Activated CD4-positive, alpha-beta T cell treated with anti-CD3 and anti-CD28 coated beads, Interleukin-2, amount 10 ng/mL, durations not matched to agents 24 days and 14 days (primary cell): ENCODE results near the gene SLC22A14. TPM values are rescaled to one million over a fixed set of nuclear protein-coding genes. Genes with fewer than 3 reads are reported as not detected.

Experiments used
- DNase-seq: peaks from one replicate; pipeline ENCODE4 v3.0.0; 2022
- H3K27ac Mint-ChIP-seq: one replicate; pipeline ENCODE4 v1.8.0; 2022; ENCODE audit warnings: mild to moderate bottlenecking, mixed read lengths
- H3K27me3 Mint-ChIP-seq: one replicate; pipeline ENCODE4 v1.8.0; 2022; ENCODE audit warnings: mixed read lengths
- H3K36me3 Mint-ChIP-seq: one replicate; pipeline ENCODE4 v1.8.0; 2022; ENCODE audit warnings: low read depth, mild to moderate bottlenecking, mixed read lengths
- H3K4me1 Mint-ChIP-seq: one replicate; pipeline ENCODE4 v1.8.0; 2021; ENCODE audit warnings: mixed read lengths
- H3K4me3 Mint-ChIP-seq: one replicate; pipeline ENCODE4 v1.8.0; 2022; ENCODE audit warnings: mild to moderate bottlenecking, moderate library complexity, mixed read lengths
- H3K9me3 Mint-ChIP-seq: one replicate; pipeline ENCODE4 v1.8.0; 2021; ENCODE audit warnings: mixed read lengths
- intact Hi-C: fragments of 100-400 bp; cut with micrococcal nuclease; formaldehyde crosslinking; loops from one replicate; pipeline ENCODE4 v1.15.1; 2023
- total RNA-seq: library from RNA; stranded (reverse); gene quantifications from 2 replicates; pipeline ENCODE4 v1.2.3, GENCODE V29; 2022

Gene SLC22A14
- total RNA-seq, 1 donor from 2014 or later = not detected

GRCh38 chr3:38327335-38328009 is 45.4 kb downstream of the SLC22A14 start:
- Mint-ChIP-seq H3K27ac (no peak overlapping the region), H3K4me3 (no peak overlapping the region), H3K36me3 (no peaks in the 10 kb centered on the region), H3K27me3 (peaks cover 13% of the 10 kb centered on the region), H3K9me3 (no peaks in the 10 kb centered on the region), H3K4me1 (no peaks in the 10 kb centered on the region)
- intact Hi-C loops = no loop called here
- DNase-seq = no peak

GRCh38 chr3:38331257-38332022 is 49.3 kb downstream of the SLC22A14 start:
- intact Hi-C loops = no loop called here
- peaks cover 4% of the 10 kb centered on the region for H3K27me3 Mint-ChIP-seq
- no peak overlapping the region for H3K27ac Mint-ChIP-seq

GRCh38 chr3:38332201-38332600 is 50.1 kb downstream of the SLC22A14 start:
- Mint-ChIP-seq H3K4me3 (no peak overlapping the region), H3K27ac (no peak overlapping the region), H3K9me3 (no peaks in the 10 kb centered on the region), H3K36me3 (no peaks in the 10 kb centered on the region), H3K4me1 (no peaks in the 10 kb centered on the region), H3K27me3 (peaks cover 4% of the 10 kb centered on the region)
- no peak for DNase-seq
- intact Hi-C loops = no loop called here

More at GRCh38 chr3:38331257-38332022, 49.3 kb downstream of the SLC22A14 start:
- no peaks in the 10 kb centered on the region for H3K36me3 Mint-ChIP-seq
- no peaks in the 10 kb centered on the region for H3K4me1 Mint-ChIP-seq
- H3K9me3 Mint-ChIP-seq = no peaks in the 10 kb centered on the region
- no peak overlapping the region for H3K4me3 Mint-ChIP-seq
- DNase-seq = no peak

GRCh38 chr3:38334142-38335055 is 52.3 kb downstream of the SLC22A14 start:
- intact Hi-C loops = no loop called here
- Mint-ChIP-seq H3K27ac (no peak overlapping the region), H3K4me3 (no peak overlapping the region), H3K4me1 (no peaks in the 10 kb centered on the region), H3K9me3 (no peaks in the 10 kb centered on the region), H3K36me3 (no peaks in the 10 kb centered on the region), H3K27me3 (peaks cover 9% of the 10 kb centered on the region)
- DNase-seq = no peak

- no peaks in the 10 kb centered on the region for H3K9me3 Mint-ChIP-seq
- no peak overlapping the region for H3K4me3 Mint-ChIP-seq
- H3K27ac Mint-ChIP-seq = no peak overlapping the region
- no peaks in the 10 kb centered on the region for H3K36me3 Mint-ChIP-seq
- H3K4me1 Mint-ChIP-seq = no peaks in the 10 kb centered on the region
- intact Hi-C loops = no loop called here
- DNase-seq = no peak
- H3K27me3 Mint-ChIP-seq = peaks cover 17% of the 10 kb centered on the region
Observed at GRCh38 chr3:38335263-38335662, 53.2 kb downstream of the SLC22A14 start.

GRCh38 chr3:38337703-38338102 is 55.6 kb downstream of the SLC22A14 start:
- no peak overlapping the region for H3K4me3 Mint-ChIP-seq
- intact Hi-C loops = no loop called here
- peaks cover 17% of the 10 kb centered on the region for H3K27me3 Mint-ChIP-seq
- no peaks in the 10 kb centered on the region for H3K9me3 Mint-ChIP-seq
- H3K36me3 Mint-ChIP-seq = no peaks in the 10 kb centered on the region
- no peak for DNase-seq
- H3K4me1 Mint-ChIP-seq = no peaks in the 10 kb centered on the region
- H3K27ac Mint-ChIP-seq = no peak overlapping the region

- Mint-ChIP-seq H3K4me3 (no peak overlapping the region), H3K27me3 (peaks cover 19% of the 10 kb centered on the region), H3K9me3 (no peaks in the 10 kb centered on the region), H3K36me3 (peaks cover 1% of the 10 kb centered on the region), H3K4me1 (peaks cover 7% of the 10 kb centered on the region), H3K27ac (no peak overlapping the region)
- no peak for DNase-seq
- intact Hi-C loops = no loop called here
Observed at GRCh38 chr3:38343797-38344594, 61.9 kb downstream of the SLC22A14 start.

- H3K9me3 Mint-ChIP-seq = no peaks in the 10 kb centered on the region
- no peak overlapping the region for H3K27ac Mint-ChIP-seq
- intact Hi-C loops = loop anchor here (1.0 to 5.0 kb wide), 6 partner anchors 109 to 374 kb away; partner anchors contain the start of gene ACAA1
- no peak for DNase-seq
- peaks cover 8% of the 10 kb centered on the region for H3K27me3 Mint-ChIP-seq
- H3K4me3 Mint-ChIP-seq = peak overlapping the region; percentile 79
- peaks cover 7% of the 10 kb centered on the region for H3K4me1 Mint-ChIP-seq
- peaks cover 1% of the 10 kb centered on the region for H3K36me3 Mint-ChIP-seq
Observed at GRCh38 chr3:38345879-38346586, 63.9 kb downstream of the SLC22A14 start.

GRCh38 chr3:38346587-38347410 is 64.7 kb downstream of the SLC22A14 start, which contains the start of gene XYLB:
Gene XYLB, plus strand, starts transcription at chr3:38346785. Its CDS starts 84 bp downstream, at chr3:38346869.
- intact Hi-C loops = loop anchor here (1.0 to 5.0 kb wide), 6 partner anchors 109 to 374 kb away; partner anchors contain the start of gene ACAA1
- DNase-seq = peak; percentile 96
- no peak within 1 kb of the TSS for H3K27ac Mint-ChIP-seq
- peak within 1 kb of the TSS; percentile 80 for H3K4me3 Mint-ChIP-seq
- peaks cover 7% of the 10 kb centered on the region for H3K4me1 Mint-ChIP-seq
- peaks cover 8% of the 10 kb centered on the region for H3K27me3 Mint-ChIP-seq
- no peaks in the 10 kb centered on the region for H3K9me3 Mint-ChIP-seq
- H3K36me3 Mint-ChIP-seq = peaks cover 4% of the 10 kb centered on the region

GRCh38 chr3:38347421-38348200 is 65.5 kb downstream of the SLC22A14 start:
- peaks cover 8% of the 10 kb centered on the region for H3K36me3 Mint-ChIP-seq
- H3K27me3 Mint-ChIP-seq = peaks cover 8% of the 10 kb centered on the region
- H3K4me1 Mint-ChIP-seq = peaks cover 7% of the 10 kb centered on the region
- intact Hi-C loops = loop anchor here (5.0 kb wide), 2 partner anchors 305 to 375 kb away; no protein-coding TSS in a partner anchor
- no peaks in the 10 kb centered on the region for H3K9me3 Mint-ChIP-seq
- no peak for DNase-seq
- H3K27ac Mint-ChIP-seq = no peak overlapping the region
- H3K4me3 Mint-ChIP-seq = peak overlapping the region; percentile 80

GRCh38 chr3:38348903-38349302 is 66.8 kb downstream of the SLC22A14 start:
- Mint-ChIP-seq H3K27ac (no peak overlapping the region), H3K4me1 (peaks cover 7% of the 10 kb centered on the region), H3K4me3 (no peak overlapping the region), H3K27me3 (peaks cover 7% of the 10 kb centered on the region), H3K36me3 (peaks cover 14% of the 10 kb centered on the region), H3K9me3 (no peaks in the 10 kb centered on the region)
- intact Hi-C loops = loop anchor here (5.0 kb wide), 2 partner anchors 303 to 377 kb away; no protein-coding TSS in a partner anchor
- no peak for DNase-seq
